PFSK-1 (cell line): Measurements from ENCODE around the gene LRP6.

Experiments used
- FOXP2 ChIP-seq: optimal IDR thresholded peaks from 2 replicates; pipeline ENCODE3; 2011; ENCODE audit warnings: borderline replicate concordance, control low read depth, inconsistent platforms; ENCODE audit not compliant: insufficient read depth; ENCODE audit errors: extremely low read length, extremely low read depth
- POLR2AphosphoS5 ChIP-seq: IDR thresholded peaks from 2 replicates; pipeline ENCODE4 v1.6.1; 2012; ENCODE audit warnings: low read depth, mild to moderate bottlenecking, control low read depth, low read length, moderate library complexity
- SIN3A ChIP-seq: IDR thresholded peaks from 2 replicates; pipeline ENCODE4 v1.6.1; 2012; ENCODE audit warnings: mild to moderate bottlenecking, low read length, moderate library complexity, borderline replicate concordance; ENCODE audit not compliant: insufficient read depth
- TAF1 ChIP-seq: IDR thresholded peaks from 2 replicates; pipeline ENCODE4 v1.6.1; 2012; ENCODE audit warnings: low read length, control low read depth, borderline replicate concordance; ENCODE audit not compliant: insufficient read depth
- TF ChIP-seq, protein P1 (sequence below), 2 experiments: IDR thresholded peaks; 2 replicates each; pipeline versions ENCODE4 v1.6.1 to v1.8.0; 2011 to 2012; ENCODE audit warnings: low read depth in 2 of 2, low read length in 2 of 2, control low read depth in 1 of 2, inconsistent platforms in 1 of 2, mild to moderate bottlenecking in 1 of 2, moderate library complexity in 1 of 2; ENCODE audit not compliant: insufficient read depth in 1 of 2

LRP6 gene

DNA sequence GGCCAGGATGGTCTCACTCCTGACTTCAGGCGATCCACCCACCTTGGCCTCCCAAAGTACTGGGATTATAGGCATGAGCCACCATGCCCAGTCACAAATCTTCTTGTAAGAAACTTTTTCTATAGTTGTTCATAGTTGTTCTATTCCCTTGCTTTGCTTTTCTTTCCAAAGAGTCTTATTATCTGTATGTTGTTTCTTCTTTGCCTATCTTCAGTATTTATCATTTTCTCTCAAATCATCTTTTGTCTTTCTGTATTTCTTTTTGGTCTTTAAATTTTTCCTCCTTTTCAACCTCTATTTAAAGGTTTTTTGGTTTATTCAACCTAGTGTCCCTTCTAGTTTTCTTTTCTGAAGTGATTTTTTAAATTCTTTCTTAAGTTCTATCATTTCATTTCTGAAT, 68.7 kb downstream of the LRP6 start:
- TF ChIP-seq, protein P1, sequence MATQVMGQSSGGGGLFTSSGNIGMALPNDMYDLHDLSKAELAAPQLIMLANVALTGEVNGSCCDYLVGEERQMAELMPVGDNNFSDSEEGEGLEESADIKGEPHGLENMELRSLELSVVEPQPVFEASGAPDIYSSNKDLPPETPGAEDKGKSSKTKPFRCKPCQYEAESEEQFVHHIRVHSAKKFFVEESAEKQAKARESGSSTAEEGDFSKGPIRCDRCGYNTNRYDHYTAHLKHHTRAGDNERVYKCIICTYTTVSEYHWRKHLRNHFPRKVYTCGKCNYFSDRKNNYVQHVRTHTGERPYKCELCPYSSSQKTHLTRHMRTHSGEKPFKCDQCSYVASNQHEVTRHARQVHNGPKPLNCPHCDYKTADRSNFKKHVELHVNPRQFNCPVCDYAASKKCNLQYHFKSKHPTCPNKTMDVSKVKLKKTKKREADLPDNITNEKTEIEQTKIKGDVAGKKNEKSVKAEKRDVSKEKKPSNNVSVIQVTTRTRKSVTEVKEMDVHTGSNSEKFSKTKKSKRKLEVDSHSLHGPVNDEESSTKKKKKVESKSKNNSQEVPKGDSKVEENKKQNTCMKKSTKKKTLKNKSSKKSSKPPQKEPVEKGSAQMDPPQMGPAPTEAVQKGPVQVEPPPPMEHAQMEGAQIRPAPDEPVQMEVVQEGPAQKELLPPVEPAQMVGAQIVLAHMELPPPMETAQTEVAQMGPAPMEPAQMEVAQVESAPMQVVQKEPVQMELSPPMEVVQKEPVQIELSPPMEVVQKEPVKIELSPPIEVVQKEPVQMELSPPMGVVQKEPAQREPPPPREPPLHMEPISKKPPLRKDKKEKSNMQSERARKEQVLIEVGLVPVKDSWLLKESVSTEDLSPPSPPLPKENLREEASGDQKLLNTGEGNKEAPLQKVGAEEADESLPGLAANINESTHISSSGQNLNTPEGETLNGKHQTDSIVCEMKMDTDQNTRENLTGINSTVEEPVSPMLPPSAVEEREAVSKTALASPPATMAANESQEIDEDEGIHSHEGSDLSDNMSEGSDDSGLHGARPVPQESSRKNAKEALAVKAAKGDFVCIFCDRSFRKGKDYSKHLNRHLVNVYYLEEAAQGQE (IDR thresholded peaks at IDR 0.05; ENCODE audit: insufficient read depth in 1 of 2, low read depth in 2 of 2, low read length in 2 of 2), result no peak
- TF ChIP-seq TAF1, result no peak
- TF ChIP-seq FOXP2, result no peak
- TF ChIP-seq POLR2AphosphoS5, result no peak
- TF ChIP-seq SIN3A, result no peak

DNA sequence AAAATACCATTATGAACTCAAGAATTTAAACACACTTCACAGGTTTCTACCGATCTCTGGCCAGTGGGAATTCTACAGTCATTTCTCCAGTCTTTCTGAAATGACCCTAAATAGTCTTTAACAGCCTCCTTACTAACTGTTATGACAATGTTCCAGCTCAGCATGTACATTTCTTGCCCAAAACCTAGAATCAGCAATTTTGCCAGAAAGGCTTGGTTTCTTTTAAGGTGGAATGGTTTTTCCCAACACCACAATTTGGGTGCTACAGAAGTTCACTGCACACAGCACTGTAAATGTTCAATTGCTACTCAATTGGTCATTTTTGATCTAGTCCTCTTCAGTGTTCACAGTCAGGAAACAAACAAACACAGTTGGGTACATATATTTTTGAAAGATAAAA, 69.7 kb downstream of the LRP6 start:
- TF ChIP-seq SIN3A, result no peak
- no peak for TF ChIP-seq POLR2AphosphoS5
- TF ChIP-seq FOXP2, result no peak
- TF ChIP-seq, protein P1 (IDR thresholded peaks at IDR 0.05; ENCODE audit: insufficient read depth in 1 of 2, low read depth in 2 of 2, low read length in 2 of 2), result no peak
- TF ChIP-seq TAF1, result no peak

DNA sequence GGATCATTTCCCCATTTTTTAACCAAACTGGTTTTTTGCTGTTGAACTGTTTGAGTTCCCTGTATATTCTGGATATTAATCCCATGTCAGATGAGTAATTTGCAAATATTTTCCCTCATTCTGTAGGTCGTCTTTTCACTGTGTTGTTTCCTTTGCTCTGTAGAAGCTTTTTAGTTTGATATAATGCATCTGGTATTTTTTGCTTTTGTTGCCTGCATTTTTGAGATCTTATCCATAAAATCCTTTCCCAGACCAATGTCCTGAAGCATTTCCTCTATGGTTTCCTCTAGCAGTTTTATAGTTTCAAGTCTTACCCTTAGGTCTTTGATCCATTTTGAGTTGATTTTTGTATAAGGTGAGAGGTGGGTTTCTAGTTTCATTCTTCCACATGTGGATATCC, 71.3 kb downstream of the LRP6 start:
- TF ChIP-seq SIN3A, result no peak
- no peak for TF ChIP-seq FOXP2
- no peak for TF ChIP-seq POLR2AphosphoS5
- TF ChIP-seq, protein P1 (IDR thresholded peaks at IDR 0.05; ENCODE audit: insufficient read depth in 1 of 2, low read depth in 2 of 2, low read length in 2 of 2), result no peak
- no peak for TF ChIP-seq TAF1

DNA sequence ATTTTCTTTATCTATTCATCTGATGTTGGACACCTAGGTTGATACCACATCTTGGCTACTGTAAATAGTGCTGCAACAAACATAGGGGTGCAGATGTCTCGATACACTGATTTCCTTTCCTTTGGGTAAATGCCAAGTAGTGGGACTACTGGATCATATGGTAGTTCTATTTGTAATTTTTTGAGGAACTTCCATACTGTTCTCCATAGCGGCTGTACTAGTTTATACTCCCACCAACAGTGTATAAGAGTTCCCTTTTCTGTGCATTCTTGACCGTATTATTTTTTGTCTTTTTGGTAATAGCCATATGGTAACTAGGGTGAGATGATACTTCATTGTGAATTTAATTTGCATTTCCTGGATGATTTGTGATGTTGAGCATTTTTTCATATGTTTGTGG, 71.8 kb downstream of the LRP6 start:
- TF ChIP-seq POLR2AphosphoS5 (no peak), TAF1 (no peak), FOXP2 (no peak), SIN3A (no peak)
- TF ChIP-seq, protein P1 (IDR thresholded peaks at IDR 0.05; ENCODE audit: insufficient read depth in 1 of 2, low read depth in 2 of 2, low read length in 2 of 2), result no peak

DNA sequence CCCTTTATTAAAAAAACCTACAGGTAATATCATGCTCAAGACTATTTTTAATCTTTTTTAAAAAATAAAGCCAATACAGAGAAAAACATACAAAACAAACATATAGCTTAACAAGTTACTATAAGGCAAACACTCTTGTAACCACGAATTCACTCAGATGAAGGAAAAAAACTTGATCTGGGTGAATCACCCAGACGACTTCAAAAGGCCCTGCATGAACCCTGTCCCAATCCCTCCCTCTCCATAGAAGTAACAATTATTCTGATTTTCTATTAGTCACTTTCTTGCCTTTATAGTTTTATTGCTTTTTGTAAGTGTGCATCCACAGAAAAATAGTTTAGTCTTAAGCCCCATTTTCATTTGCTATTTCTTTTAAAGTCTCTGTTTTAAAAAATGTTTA, 72.6 kb downstream of the LRP6 start:
- no peak for TF ChIP-seq SIN3A
- TF ChIP-seq, protein P1 (IDR thresholded peaks at IDR 0.05; ENCODE audit: insufficient read depth in 1 of 2, low read depth in 2 of 2, low read length in 2 of 2), result no peak
- TF ChIP-seq POLR2AphosphoS5, result no peak
- TF ChIP-seq TAF1, result no peak
- TF ChIP-seq FOXP2, result no peak
